Stimulated activated CD8-positive, alpha-beta memory T cell treated with anti-CD3 and anti-CD28 coated beads, Interleukin-15, amount 100 ng/mL, for 4 hours (primary cell): Measurements from ENCODE around the gene GPC6.
"Not testable (repeated sequence)": the region's sequence is repeated elsewhere in the genome, so short reads cannot be mapped to it uniquely, and the experiment has no call there.

Source experiments
- DNase-seq, 2 donors: peaks; one replicate each; pipeline ENCODE4 v3.0.0-alpha.2; 2020; ENCODE audit warnings: low read depth in 2 of 2

The GPC6 gene

GRCh38 chr13:94296471-94296870, 1069.9 kb downstream of the GPC6 start:
- no peak for DNase-seq

GRCh38 chr13:94298346-94298745, 1071.7 kb downstream of the GPC6 start:
- no peak for DNase-seq

GRCh38 chr13:94300401-94300800, 1073.8 kb downstream of the GPC6 start:
- DNase-seq = no peak

- DNase-seq = no peak
Measured at GRCh38 chr13:94301487-94301886, 1074.9 kb downstream of the GPC6 start.

- DNase-seq = not testable (repeated sequence)
Measured at GRCh38 chr13:94302847-94303565, 1076.4 kb downstream of the GPC6 start.

GRCh38 chr13:94303644-94304174, 1077.1 kb downstream of the GPC6 start:
- no peak for DNase-seq

GRCh38 chr13:94305033-94305432, 1078.4 kb downstream of the GPC6 start:
- DNase-seq = no peak

GRCh38 chr13:94305463-94305862, 1078.9 kb downstream of the GPC6 start:
- no peak for DNase-seq

- no peak for DNase-seq
Measured at GRCh38 chr13:94305934-94306333, 1079.3 kb downstream of the GPC6 start.

GRCh38 chr13:94308832-94309231, 1082.2 kb downstream of the GPC6 start:
- no peak for DNase-seq

GRCh38 chr13:94309576-94309975, 1083.0 kb downstream of the GPC6 start:
- DNase-seq = no peak

- no peak for DNase-seq
Measured at GRCh38 chr13:94309997-94310855, 1083.6 kb downstream of the GPC6 start.

- DNase-seq = no peak
Measured at GRCh38 chr13:94311893-94312292, 1085.3 kb downstream of the GPC6 start.

- no peak for DNase-seq
Measured at GRCh38 chr13:94312511-94313216, 1086.1 kb downstream of the GPC6 start.

GRCh38 chr13:94313321-94313910, 1086.8 kb downstream of the GPC6 start:
- no peak for DNase-seq

GRCh38 chr13:94313926-94314325, 1087.3 kb downstream of the GPC6 start:
- DNase-seq = no peak

GRCh38 chr13:94315188-94315587, 1088.6 kb downstream of the GPC6 start:
- no peak for DNase-seq

GRCh38 chr13:94317063-94317491, 1090.5 kb downstream of the GPC6 start:
- DNase-seq = no peak

GRCh38 chr13:94318418-94318817, 1091.8 kb downstream of the GPC6 start:
- DNase-seq = no peak

- DNase-seq = no peak
Measured at GRCh38 chr13:94319501-94319900, 1092.9 kb downstream of the GPC6 start.

GRCh38 chr13:94322925-94323763, 1096.5 kb downstream of the GPC6 start:
- no peak for DNase-seq
